ENCODE data around the gene ELMO1.

The ELMO1 gene

DNA sequence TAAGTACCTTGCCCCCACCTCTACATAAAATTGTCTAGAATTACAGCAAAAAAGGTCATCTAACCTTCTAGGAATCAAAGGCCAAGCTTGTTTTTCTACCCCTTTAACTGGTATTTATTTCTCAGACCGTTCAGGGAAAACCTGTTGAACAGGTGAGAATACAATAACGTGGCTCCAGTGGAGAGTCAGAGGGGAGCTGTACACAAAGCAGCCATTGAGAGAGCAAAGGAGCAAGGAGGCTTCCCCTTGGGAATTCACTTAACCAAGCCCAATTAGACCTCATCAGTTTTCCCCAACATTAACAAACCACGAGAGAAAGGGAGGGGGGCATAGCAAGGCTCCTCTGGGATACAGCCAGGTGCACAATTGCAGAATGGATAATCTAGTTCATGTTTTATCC, 101.9 kb downstream of the ELMO1 start:
- Histone ChIP-seq H3K27me3 (ENCODE audit: insufficient read depth, low read length) (no peaks in the 10 kb centered on the region), H3K36me3 (ENCODE audit: insufficient read depth, low read length) (no peaks in the 10 kb centered on the region), H3K27ac (ENCODE audit: low read depth, low read length) (no peak overlapping the region), H3K79me2 (ENCODE audit: control insufficient read depth, insufficient read depth, low read length, unreplicated experiment) (no peaks in the 10 kb centered on the region), H3K4me1 (ENCODE audit: control insufficient read depth, insufficient read depth, low read length, unreplicated experiment) (no peaks in the 10 kb centered on the region), H2AFZ (ENCODE audit: low read length, unreplicated experiment) (no peak overlapping the region), H3K4me3 (ENCODE audit: low read depth, low read length) (no peak overlapping the region)

DNA sequence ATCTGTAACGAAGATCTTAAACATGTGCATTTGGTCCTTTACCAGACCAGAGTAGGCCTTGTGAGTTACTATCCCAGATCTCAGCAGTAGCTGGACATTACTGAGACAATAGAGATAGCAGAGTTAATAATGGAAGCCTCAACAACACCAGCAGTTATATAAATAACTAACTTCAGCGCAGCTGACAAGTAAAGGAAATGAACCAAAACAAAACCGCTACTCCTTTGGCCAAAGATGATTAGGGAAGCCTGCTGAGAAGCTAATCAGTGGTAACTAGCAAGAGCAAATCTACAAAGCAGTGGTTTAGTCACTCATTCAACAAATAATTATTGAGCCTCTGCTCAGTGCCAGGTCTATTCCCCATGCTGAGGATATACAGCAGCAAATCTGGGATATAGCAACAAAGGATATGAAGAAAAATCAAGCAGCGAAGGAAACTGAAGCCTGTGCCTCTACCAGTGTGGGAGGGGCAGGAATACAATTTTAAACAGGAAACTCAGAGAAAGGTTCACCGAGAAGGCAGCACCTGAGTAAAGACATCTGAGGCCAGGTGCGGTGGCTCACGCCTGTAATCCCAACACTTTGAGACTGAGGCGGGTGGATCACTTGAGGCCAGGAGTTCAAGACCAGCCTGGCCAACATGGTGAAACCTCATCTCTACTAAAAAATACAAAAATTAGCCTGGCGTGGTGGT, 103.6 kb downstream of the ELMO1 start:
- Histone ChIP-seq H3K79me2 (ENCODE audit: control insufficient read depth, insufficient read depth, low read length, unreplicated experiment) (no peaks in the 10 kb centered on the region), H3K4me1 (ENCODE audit: control insufficient read depth, insufficient read depth, low read length, unreplicated experiment) (no peaks in the 10 kb centered on the region), H3K27ac (ENCODE audit: low read depth, low read length) (no peak overlapping the region), H2AFZ (ENCODE audit: low read length, unreplicated experiment) (no peak overlapping the region), H3K4me3 (ENCODE audit: low read depth, low read length) (no peak overlapping the region), H3K36me3 (ENCODE audit: insufficient read depth, low read length) (no peaks in the 10 kb centered on the region), H3K27me3 (ENCODE audit: insufficient read depth, low read length) (no peaks in the 10 kb centered on the region)

DNA sequence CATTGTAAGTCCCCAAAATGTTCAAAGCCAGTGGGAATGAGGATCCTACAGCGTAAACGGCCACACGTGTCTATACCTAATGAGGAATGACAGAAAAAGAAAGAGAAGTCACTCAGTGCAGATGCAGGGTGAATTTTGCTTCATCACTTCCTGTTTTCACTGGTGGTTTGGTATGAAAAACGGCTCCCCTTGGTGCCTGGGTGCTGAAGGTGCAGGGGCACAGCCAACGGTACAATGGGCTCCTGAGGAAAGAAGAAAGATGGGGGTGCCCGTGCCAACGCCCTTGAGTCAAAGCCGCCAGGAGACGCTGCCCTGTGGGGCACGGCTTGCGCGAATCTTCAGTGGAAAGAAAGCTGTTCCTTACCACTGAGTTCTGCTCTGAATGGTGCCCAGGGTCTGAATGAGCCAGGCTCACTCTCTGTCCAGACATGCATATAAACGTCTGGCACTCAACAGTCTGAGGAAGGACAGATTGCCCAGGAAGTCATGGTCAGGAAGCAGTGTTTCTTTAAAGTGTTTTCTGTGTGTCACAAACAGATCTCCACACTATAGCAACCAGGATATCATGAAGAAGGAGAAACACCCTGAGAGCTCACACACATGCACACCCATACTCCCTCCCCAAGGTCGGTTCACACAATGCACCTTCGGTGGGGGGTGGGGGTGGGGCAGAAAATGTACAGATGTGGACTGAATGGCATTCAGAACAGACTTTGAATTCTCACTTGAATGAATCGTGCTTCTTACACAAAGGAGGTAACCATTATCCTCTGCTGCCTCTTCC, 105.8 kb downstream of the ELMO1 start:
- no peaks in the 10 kb centered on the region for H3K36me3 ChIP-seq (ENCODE audit: insufficient read depth, low read length)
- H2AFZ ChIP-seq (ENCODE audit: low read length, unreplicated experiment): no peak overlapping the region
- H3K4me1 ChIP-seq (ENCODE audit: control insufficient read depth, insufficient read depth, low read length, unreplicated experiment): no peaks in the 10 kb centered on the region
- no peak overlapping the region for H3K4me3 ChIP-seq (ENCODE audit: low read depth, low read length)
- H3K79me2 ChIP-seq (ENCODE audit: control insufficient read depth, insufficient read depth, low read length, unreplicated experiment): no peaks in the 10 kb centered on the region
- H3K27ac ChIP-seq (ENCODE audit: low read depth, low read length): no peak overlapping the region
- H3K27me3 ChIP-seq (ENCODE audit: insufficient read depth, low read length): no peaks in the 10 kb centered on the region

DNA sequence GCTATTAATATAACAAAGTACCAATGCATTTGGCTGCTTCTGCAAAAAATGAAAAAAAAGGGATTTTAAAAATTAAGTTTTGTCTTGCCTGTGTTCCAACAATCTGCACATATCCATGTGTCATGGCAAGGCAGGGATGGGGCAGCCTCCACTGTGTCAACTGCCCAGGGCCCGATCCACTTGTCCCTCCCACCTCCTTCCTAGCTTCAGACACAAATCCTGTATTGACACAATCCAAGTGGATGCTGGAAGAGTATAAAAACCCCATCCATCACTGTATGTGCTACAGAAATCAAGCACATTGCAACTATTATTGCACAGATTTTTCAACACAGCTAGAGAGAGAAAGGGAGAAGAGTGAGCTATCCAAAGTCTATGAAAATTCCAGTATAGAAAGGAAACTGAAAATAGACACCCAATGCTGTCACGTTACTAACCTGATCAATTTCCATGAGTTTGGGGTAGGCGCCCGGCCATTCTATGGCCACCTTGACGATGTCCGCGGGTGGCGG, 106.4 kb downstream of the ELMO1 start:
- Histone ChIP-seq H3K79me2 (ENCODE audit: control insufficient read depth, insufficient read depth, low read length, unreplicated experiment) (no peaks in the 10 kb centered on the region), H3K27me3 (ENCODE audit: insufficient read depth, low read length) (no peaks in the 10 kb centered on the region), H3K4me1 (ENCODE audit: control insufficient read depth, insufficient read depth, low read length, unreplicated experiment) (no peaks in the 10 kb centered on the region), H3K36me3 (ENCODE audit: insufficient read depth, low read length) (no peaks in the 10 kb centered on the region), H3K4me3 (ENCODE audit: low read depth, low read length) (no peak overlapping the region), H2AFZ (ENCODE audit: low read length, unreplicated experiment) (no peak overlapping the region), H3K27ac (ENCODE audit: low read depth, low read length) (no peak overlapping the region)

DNA sequence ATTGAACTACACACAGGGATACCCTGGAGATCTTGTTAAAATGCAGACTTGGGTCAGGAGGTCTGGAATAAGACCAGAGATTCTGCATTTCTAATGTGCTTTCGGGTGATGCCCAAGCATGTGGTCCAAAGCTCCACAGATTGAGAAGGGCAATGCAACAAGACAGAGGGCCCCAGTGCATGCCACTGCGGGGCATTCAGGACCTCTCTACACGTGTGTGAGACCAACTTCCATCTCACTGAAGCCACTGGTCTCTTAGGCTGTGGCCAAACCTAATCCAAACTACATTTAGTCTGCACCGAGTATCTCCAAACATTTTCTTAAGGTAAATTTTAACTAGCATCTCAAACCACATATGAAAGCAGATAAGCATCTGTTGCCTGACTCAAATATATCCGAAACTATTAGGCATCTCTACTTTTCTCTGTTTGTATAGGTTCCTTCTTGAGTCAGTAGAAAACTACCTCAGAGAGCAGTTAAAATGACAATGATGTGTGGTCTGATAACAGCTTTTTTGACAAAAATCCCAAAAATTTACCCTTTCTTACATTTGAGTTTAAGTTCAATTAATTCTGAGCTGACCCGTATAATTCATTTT, 107.5 kb downstream of the ELMO1 start:
- H3K79me2 ChIP-seq (ENCODE audit: control insufficient read depth, insufficient read depth, low read length, unreplicated experiment): no peaks in the 10 kb centered on the region
- H3K27ac ChIP-seq (ENCODE audit: low read depth, low read length): no peak overlapping the region
- no peaks in the 10 kb centered on the region for H3K4me1 ChIP-seq (ENCODE audit: control insufficient read depth, insufficient read depth, low read length, unreplicated experiment)
- H3K27me3 ChIP-seq (ENCODE audit: insufficient read depth, low read length): no peaks in the 10 kb centered on the region
- no peaks in the 10 kb centered on the region for H3K36me3 ChIP-seq (ENCODE audit: insufficient read depth, low read length)
- H3K4me3 ChIP-seq (ENCODE audit: low read depth, low read length): no peak overlapping the region
- H2AFZ ChIP-seq (ENCODE audit: low read length, unreplicated experiment): no peak overlapping the region

DNA sequence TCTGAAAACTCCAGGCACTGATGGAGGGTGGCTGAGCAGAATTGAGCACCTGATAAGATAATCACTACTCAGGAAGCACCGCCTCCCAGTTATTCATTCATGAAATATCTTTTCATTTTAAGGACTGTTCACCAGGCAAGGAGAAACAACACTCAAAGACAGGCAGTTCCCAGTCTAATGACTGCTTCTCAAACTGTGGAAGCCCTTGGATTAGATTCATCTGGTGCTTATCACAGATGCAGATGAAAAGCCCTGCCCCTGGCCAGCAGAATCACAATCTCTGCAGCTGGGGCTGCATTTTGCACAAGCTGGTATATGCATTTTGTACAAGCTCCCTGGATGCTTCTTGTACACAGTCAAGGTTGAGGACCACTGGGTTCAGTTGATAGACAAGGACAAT, 109.7 kb downstream of the ELMO1 start:
- Histone ChIP-seq H3K27me3 (ENCODE audit: insufficient read depth, low read length) (no peaks in the 10 kb centered on the region), H3K4me3 (ENCODE audit: low read depth, low read length) (no peak overlapping the region), H3K27ac (ENCODE audit: low read depth, low read length) (no peak overlapping the region), H3K36me3 (ENCODE audit: insufficient read depth, low read length) (no peaks in the 10 kb centered on the region), H2AFZ (ENCODE audit: low read length, unreplicated experiment) (no peak overlapping the region), H3K4me1 (ENCODE audit: control insufficient read depth, insufficient read depth, low read length, unreplicated experiment) (no peaks in the 10 kb centered on the region), H3K79me2 (ENCODE audit: control insufficient read depth, insufficient read depth, low read length, unreplicated experiment) (no peaks in the 10 kb centered on the region)

DNA sequence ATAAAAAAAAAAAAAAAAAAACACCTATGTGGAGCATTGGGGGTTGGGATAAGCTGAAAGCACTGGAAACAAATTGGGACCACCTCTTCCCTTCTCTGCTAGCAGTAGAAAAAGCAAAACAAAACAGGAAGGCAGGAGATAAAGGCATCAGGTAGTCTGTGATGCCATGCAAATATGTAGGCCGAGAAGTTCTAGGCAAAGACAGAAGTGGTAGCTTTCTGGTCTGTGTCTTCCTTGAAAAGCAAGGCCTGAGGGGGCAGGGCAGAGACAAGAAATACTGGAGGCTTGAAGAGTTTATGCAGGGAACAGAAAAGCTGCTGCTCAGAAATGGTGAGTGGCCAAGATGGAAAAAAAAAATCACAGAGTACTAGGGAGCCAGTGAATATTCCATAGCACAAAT, 111.1 kb downstream of the ELMO1 start:
- Histone ChIP-seq H2AFZ (ENCODE audit: low read length, unreplicated experiment) (no peak overlapping the region), H3K36me3 (ENCODE audit: insufficient read depth, low read length) (no peaks in the 10 kb centered on the region), H3K4me3 (ENCODE audit: low read depth, low read length) (no peak overlapping the region), H3K79me2 (ENCODE audit: control insufficient read depth, insufficient read depth, low read length, unreplicated experiment) (no peaks in the 10 kb centered on the region), H3K4me1 (ENCODE audit: control insufficient read depth, insufficient read depth, low read length, unreplicated experiment) (no peaks in the 10 kb centered on the region), H3K27me3 (ENCODE audit: insufficient read depth, low read length) (no peaks in the 10 kb centered on the region), H3K27ac (ENCODE audit: low read depth, low read length) (no peak overlapping the region)

DNA sequence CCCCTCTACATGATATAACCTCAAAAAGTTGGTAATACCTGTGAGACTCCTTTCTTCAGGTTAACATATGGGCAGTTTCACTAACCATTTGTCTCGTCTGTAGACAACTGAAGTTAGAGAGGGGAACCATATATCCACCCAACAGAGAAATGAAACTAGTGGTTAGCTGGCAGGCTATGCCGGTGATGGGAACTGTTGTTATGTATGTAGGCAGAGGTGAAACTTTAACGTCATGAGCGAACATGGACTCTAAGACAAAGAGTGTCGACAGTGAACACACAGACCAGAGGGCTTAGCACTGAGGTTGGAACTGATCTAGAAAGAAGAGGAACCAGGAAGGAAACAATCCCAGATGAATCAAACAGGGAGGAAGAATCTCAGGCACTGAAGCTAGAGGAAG, 112.4 kb downstream of the ELMO1 start:
- no peak overlapping the region for H3K27ac ChIP-seq (ENCODE audit: low read depth, low read length)

DNA sequence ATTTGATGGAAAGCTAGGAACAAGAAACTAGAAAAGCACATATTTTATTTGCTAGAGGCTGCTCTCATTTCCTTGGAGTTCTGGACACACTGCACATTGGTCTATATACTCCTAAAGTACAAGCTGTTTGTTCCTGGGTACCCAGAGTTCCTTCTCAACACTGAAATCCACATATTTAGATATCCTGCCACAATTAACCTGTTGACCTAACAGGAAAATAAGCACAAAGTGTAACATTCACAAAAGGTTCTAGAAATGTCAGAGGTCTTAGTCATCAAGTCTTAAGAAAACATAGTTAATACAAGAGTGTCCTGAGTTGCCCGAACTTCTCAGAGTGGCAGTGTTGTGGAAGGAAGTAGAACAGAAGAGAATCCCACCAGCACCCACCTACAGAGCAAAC, 115.6 kb downstream of the ELMO1 start:
- Histone ChIP-seq H3K79me2 (ENCODE audit: control insufficient read depth, insufficient read depth, low read length, unreplicated experiment) (no peaks in the 10 kb centered on the region), H3K4me1 (ENCODE audit: control insufficient read depth, insufficient read depth, low read length, unreplicated experiment) (no peaks in the 10 kb centered on the region), H2AFZ (ENCODE audit: low read length, unreplicated experiment) (no peak overlapping the region), H3K36me3 (ENCODE audit: insufficient read depth, low read length) (no peaks in the 10 kb centered on the region), H3K4me3 (ENCODE audit: low read depth, low read length) (no peak overlapping the region), H3K27ac (ENCODE audit: low read depth, low read length) (no peak overlapping the region), H3K27me3 (ENCODE audit: insufficient read depth, low read length) (no peaks in the 10 kb centered on the region)

More for the DNA sequence above, 112.4 kb downstream of the ELMO1 start:
- H2AFZ ChIP-seq (ENCODE audit: low read length, unreplicated experiment): no peak overlapping the region
- no peaks in the 10 kb centered on the region for H3K36me3 ChIP-seq (ENCODE audit: insufficient read depth, low read length)
- H3K27me3 ChIP-seq (ENCODE audit: insufficient read depth, low read length): no peaks in the 10 kb centered on the region
- no peaks in the 10 kb centered on the region for H3K4me1 ChIP-seq (ENCODE audit: control insufficient read depth, insufficient read depth, low read length, unreplicated experiment)
- no peak overlapping the region for H3K4me3 ChIP-seq (ENCODE audit: low read depth, low read length)
- no peaks in the 10 kb centered on the region for H3K79me2 ChIP-seq (ENCODE audit: control insufficient read depth, insufficient read depth, low read length, unreplicated experiment)

DNA sequence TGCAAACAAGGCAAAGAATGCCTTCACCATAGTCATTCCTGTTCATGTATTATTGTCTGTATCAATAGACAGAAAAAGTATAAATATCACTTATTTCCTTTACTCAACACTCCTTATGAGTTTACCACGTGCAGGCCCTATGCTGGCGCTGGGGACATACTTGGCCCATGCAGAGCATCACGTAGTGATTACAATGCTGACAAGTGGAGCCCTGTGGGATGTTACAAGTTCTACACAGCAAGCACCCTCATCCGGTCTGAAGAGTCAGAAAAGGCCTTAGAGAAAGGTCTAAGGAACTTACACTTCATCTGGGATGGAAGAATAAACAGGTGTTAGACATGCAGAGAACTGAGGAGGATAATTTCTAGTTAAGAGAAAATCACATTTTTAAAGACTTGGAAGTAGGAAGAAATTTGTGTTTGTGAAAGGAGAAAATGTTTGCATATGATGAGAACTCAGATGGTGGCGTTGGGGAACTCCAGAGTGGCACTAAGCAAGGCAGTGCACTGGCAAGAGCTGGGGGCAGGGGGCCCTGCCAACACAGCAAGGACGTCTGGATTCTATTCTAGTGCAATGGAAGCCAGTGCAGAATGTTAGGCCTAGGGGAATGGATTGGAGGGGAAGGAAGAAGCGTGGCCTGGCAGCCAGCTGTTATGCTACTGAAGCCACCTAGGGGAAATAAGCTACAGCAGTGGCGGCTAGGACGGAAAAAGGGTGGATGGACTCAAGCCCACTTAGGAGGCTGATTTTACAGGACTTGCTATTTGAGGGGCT, 116.2 kb downstream of the ELMO1 start:
- H3K4me3 ChIP-seq (ENCODE audit: low read depth, low read length): no peak overlapping the region
- no peak overlapping the region for H2AFZ ChIP-seq (ENCODE audit: low read length, unreplicated experiment)
- no peaks in the 10 kb centered on the region for H3K79me2 ChIP-seq (ENCODE audit: control insufficient read depth, insufficient read depth, low read length, unreplicated experiment)
- no peak overlapping the region for H3K27ac ChIP-seq (ENCODE audit: low read depth, low read length)
- no peaks in the 10 kb centered on the region for H3K4me1 ChIP-seq (ENCODE audit: control insufficient read depth, insufficient read depth, low read length, unreplicated experiment)
- no peaks in the 10 kb centered on the region for H3K27me3 ChIP-seq (ENCODE audit: insufficient read depth, low read length)
- no peaks in the 10 kb centered on the region for H3K36me3 ChIP-seq (ENCODE audit: insufficient read depth, low read length)
